Smooth muscle cell (in vitro differentiated cells): ENCODE measurements around the gene APC2. TPM values are rescaled to one million over a fixed set of nuclear protein-coding genes. Genes with fewer than 3 reads are reported as not detected.

ENCODE experiments used
- DNase-seq: peaks from one replicate; lab custom pipeline; 2025; ENCODE audit not compliant: unreplicated experiment; lab: John Stamatoyannopoulos, UW
- H2AFZ ChIP-seq: fragments of 200-600 bp; sonication (generic); 2 replicates; pipeline ENCODE4 v1.6.0; 2016; ENCODE audit warnings: antibody characterized with exemption, low read depth, mild to moderate bottlenecking
- H3F3A ChIP-seq: fragments of 200-600 bp; sonication (generic); 2 replicates; pipeline ENCODE4 v1.6.0; 2017; ENCODE audit warnings: antibody characterized with exemption, low read depth
- H3K27ac ChIP-seq: fragments of 200-600 bp; sonication (generic); 2 replicates; pipeline ENCODE4 v1.5.1; 2016; ENCODE audit warnings: low read depth, mild to moderate bottlenecking
- H3K27me3 ChIP-seq: fragments of 200-600 bp; sonication (generic); 2 replicates; pipeline ENCODE4 v1.6.1; 2016; ENCODE audit warnings: low read depth, mild to moderate bottlenecking
- H3K36me3 ChIP-seq: fragments of 200-600 bp; sonication (generic); 2 replicates; pipeline ENCODE4 v1.5.1; 2016; ENCODE audit warnings: low read depth
- H3K4me1 ChIP-seq: fragments of 200-600 bp; sonication (generic); 2 replicates; pipeline ENCODE4 v1.5.1; 2016; ENCODE audit warnings: low read depth
- H3K4me2 ChIP-seq: fragments of 200-600 bp; sonication (generic); 2 replicates; pipeline ENCODE4 v1.6.0; 2016; ENCODE audit warnings: mild to moderate bottlenecking
- H3K4me3 ChIP-seq: fragments of 200-600 bp; sonication (generic); 2 replicates; pipeline ENCODE4 v1.5.1; 2016; ENCODE audit warnings: mild to moderate bottlenecking
- H3K79me2 ChIP-seq: fragments of 200-600 bp; sonication (generic); 2 replicates; pipeline ENCODE4 v1.6.0; 2016; ENCODE audit warnings: low read depth, mild to moderate bottlenecking
- H3K9ac ChIP-seq: fragments of 200-600 bp; sonication (generic); 2 replicates; pipeline ENCODE4 v1.6.0; 2016; ENCODE audit warnings: low read depth
- H3K9me3 ChIP-seq: fragments of 200-600 bp; sonication (generic); replicated peaks from 2 replicates; pipeline ENCODE4 v1.5.1; 2016; ENCODE audit warnings: low read depth
- H4K20me1 ChIP-seq: fragments of 200-600 bp; sonication (generic); 2 replicates; pipeline ENCODE4 v1.6.0; 2016; ENCODE audit warnings: low read depth
- WGBS: methylation state at CpG from one replicate; pipeline ENCODE4 v1.1.7; 2016; ENCODE audit warnings: low lambda C conversion rate; 5-methylcytosine and 5-hydroxymethylcytosine counted together
- polyA plus RNA-seq: library from polyadenylated mRNA; unstranded; fragments of >200 nt; fragmentation: Nextera tagmentation; extraction: Ambion mirVana; gene quantifications from 2 replicates; pipeline ENCODE4 v1.2.1, GENCODE V29; 2016
- total RNA-seq: library from RNA; depleted of rRNA; stranded (reverse); fragments of >200 nt; gene quantifications from 2 replicates; pipeline ENCODE4 v1.2.3, GENCODE V29; 2014
- TF ChIP-seq, protein P1 (sequence below): fragments of 200-600 bp; sonication (generic); IDR thresholded peaks from 2 replicates; pipeline ENCODE4 v1.5.1; 2017; ENCODE audit warnings: borderline replicate concordance, mild to moderate bottlenecking, antibody characterized with exemption; ENCODE audit not compliant: insufficient read depth, poor library complexity, severe bottlenecking

Gene APC2
- total and polyA plus RNA-seq, 2 experiments from 2014 or later: 0.18 to 0.30 TPM

DNA sequence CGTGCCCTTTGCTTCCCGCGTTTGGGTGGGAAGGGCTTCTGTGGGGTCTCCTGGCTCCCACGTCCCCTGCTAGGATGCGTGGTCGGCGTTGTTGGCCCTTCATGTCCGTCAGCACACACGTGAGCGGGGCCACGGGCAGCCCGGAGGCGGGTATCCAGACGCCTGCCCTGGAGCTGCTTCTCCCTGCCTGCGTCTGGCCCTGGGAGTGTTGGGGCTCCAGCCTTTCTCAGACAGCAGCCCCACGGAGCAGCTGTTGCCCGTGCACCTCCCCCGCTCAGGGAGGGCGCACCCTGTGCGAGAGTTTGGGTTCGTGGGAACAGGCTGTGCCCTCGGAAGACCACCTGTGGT, 28.0 kb upstream of the APC2 start:
- Histone ChIP-seq H3K4me2 (no peak overlapping the region), H3K36me3 (no peaks in the 10 kb centered on the region), H3K4me3 (no peak overlapping the region), H3K27ac (no peak overlapping the region), H4K20me1 (peaks cover 91% of the 10 kb centered on the region), H2AFZ (no peak overlapping the region), H3K27me3 (no peaks in the 10 kb centered on the region), H3K9ac (no peak overlapping the region), H3K79me2 (peaks cover 76% of the 10 kb centered on the region), H3K4me1 (peaks cover 2% of the 10 kb centered on the region), H3F3A (peaks cover 6% of the 10 kb centered on the region), H3K9me3 (no peaks in the 10 kb centered on the region)
- 88% methylated on average over 22 of the region's 22 CpGs for WGBS
- no peak for DNase-seq
- TF ChIP-seq, protein P1, sequence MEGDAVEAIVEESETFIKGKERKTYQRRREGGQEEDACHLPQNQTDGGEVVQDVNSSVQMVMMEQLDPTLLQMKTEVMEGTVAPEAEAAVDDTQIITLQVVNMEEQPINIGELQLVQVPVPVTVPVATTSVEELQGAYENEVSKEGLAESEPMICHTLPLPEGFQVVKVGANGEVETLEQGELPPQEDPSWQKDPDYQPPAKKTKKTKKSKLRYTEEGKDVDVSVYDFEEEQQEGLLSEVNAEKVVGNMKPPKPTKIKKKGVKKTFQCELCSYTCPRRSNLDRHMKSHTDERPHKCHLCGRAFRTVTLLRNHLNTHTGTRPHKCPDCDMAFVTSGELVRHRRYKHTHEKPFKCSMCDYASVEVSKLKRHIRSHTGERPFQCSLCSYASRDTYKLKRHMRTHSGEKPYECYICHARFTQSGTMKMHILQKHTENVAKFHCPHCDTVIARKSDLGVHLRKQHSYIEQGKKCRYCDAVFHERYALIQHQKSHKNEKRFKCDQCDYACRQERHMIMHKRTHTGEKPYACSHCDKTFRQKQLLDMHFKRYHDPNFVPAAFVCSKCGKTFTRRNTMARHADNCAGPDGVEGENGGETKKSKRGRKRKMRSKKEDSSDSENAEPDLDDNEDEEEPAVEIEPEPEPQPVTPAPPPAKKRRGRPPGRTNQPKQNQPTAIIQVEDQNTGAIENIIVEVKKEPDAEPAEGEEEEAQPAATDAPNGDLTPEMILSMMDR: no peak

DNA sequence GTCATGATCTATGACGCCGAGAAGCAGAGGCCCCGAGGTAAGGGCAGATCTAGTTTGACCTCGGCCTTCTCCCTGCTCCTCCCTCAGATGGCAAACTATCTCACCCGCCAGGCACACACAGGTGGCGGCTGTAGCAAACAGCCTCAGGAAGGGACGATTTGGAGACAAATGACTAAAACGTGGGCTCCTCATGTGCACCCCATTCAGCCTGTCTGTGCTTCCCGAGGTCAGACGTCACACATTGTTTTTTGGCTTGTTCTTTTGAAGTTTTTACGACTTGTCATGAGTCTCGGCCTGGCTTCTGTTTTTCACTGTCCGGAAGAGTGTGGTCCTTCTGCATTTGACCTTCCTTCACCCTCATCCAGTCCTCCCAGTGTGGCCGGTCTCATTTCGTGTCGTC, 27.6 kb upstream of the APC2 start:
- TF ChIP-seq, protein P1: no peak
- Histone ChIP-seq H3K4me2 (no peak overlapping the region), H3F3A (peaks cover 4% of the 10 kb centered on the region), H3K27me3 (no peaks in the 10 kb centered on the region), H3K4me1 (no peaks in the 10 kb centered on the region), H2AFZ (no peak overlapping the region), H3K27ac (no peak overlapping the region), H3K4me3 (no peak overlapping the region), H4K20me1 (peaks cover 91% of the 10 kb centered on the region), H3K9me3 (no peaks in the 10 kb centered on the region), H3K79me2 (peaks cover 71% of the 10 kb centered on the region), H3K36me3 (no peaks in the 10 kb centered on the region), H3K9ac (no peak overlapping the region)
- 83% methylated on average over 16 of the region's 16 CpGs for WGBS
- no peak for DNase-seq

DNA sequence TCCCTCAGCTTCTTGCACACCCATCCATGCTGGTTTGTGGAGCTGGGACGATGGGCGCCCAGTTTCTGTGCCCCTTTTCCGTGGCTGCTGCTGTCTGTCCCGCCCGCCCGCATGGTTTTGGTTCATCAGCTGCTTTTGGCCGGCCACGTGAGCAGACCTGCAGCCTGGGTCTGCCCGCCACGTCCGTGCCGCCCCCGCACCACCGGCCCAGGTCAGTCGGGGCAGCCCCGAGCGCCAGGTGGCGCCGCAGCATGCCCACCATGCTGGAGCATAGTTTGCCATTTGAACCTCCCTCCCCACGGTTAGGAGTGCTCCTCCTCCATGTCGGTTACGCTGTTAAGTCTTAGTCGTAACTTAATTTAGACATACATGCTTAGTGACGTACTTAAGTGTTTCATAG, 27.0 kb upstream of the APC2 start:
- Histone ChIP-seq H3K9ac (no peak overlapping the region), H3K4me2 (no peak overlapping the region), H3K9me3 (no peaks in the 10 kb centered on the region), H3K4me3 (no peak overlapping the region), H2AFZ (no peak overlapping the region), H3F3A (no peaks in the 10 kb centered on the region), H3K27me3 (no peaks in the 10 kb centered on the region), H3K4me1 (no peaks in the 10 kb centered on the region), H3K36me3 (no peaks in the 10 kb centered on the region), H3K27ac (no peak overlapping the region), H3K79me2 (peaks cover 65% of the 10 kb centered on the region), H4K20me1 (peaks cover 89% of the 10 kb centered on the region)
- 96% methylated on average over 24 of the region's 24 CpGs for WGBS
- TF ChIP-seq, protein P1: no peak
- no peak for DNase-seq

DNA sequence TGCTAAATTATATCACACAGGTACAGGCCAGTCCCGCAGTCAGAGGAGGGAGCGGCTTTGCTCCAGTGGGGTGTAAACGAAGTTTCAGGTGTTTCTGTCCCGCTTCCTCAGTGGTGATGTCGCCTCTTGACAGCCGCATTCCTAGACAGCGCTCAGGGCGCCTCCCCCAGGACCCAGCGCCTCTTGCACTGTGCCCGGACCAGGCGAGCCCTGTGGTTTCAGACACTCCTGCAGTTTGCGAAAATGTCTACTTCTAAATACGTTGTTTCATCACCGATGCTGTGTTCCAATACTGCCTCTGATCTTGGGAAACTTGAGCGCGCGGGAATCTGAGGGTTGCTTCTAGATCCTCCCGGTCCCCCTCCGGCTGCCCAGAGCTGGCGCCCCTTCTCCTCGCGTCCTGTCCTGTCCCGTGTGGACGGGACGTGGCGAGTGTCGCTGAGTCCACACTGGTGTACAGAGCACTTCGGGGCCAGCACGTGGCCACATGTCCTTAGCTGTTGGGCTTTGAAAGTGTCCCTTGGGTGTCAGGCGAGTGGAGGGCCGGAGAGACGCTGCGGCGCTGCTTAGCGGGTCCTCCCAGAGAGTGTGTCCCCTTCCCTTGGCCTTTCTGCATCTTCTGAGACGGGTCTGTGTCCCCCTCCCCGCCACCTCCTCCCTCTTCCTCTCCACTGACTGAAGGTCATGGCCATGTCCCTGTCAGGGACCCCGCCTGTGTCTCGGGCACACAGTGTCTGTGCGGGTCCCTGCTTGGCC, 26.3 kb upstream of the APC2 start:
- Histone ChIP-seq H3K4me1 (no peaks in the 10 kb centered on the region), H3K36me3 (no peaks in the 10 kb centered on the region), H2AFZ (no peak overlapping the region), H3K79me2 (peaks cover 59% of the 10 kb centered on the region), H3K27me3 (no peaks in the 10 kb centered on the region), H3K4me2 (no peak overlapping the region), H4K20me1 (peaks cover 82% of the 10 kb centered on the region), H3K27ac (no peak overlapping the region), H3K9ac (no peak overlapping the region), H3F3A (no peaks in the 10 kb centered on the region), H3K9me3 (no peaks in the 10 kb centered on the region), H3K4me3 (no peak overlapping the region)
- TF ChIP-seq, protein P1: no peak
- no peak for DNase-seq
- 99% methylated on average over 40 of the region's 40 CpGs for WGBS
